HG03354 (cell line): ENCODE data around the gene GRM4.
"Not testable (repeated sequence)": the region's sequence is repeated elsewhere in the genome, so short reads cannot be mapped to it uniquely, and the experiment has no call there.

Experiments used
- ATAC-seq: cut with Tn5 transposase; IDR thresholded peaks from one replicate; pipeline ENCODE4 v1.9.1; 2021; ENCODE audit warnings: mild to moderate bottlenecking; ENCODE audit not compliant: unreplicated experiment, poor library complexity, severe bottlenecking

GRM4 gene

GRCh38 chr6:34052918-34053608, 92.8 kb downstream of the GRM4 start:
- no peak for ATAC-seq

GRCh38 chr6:34052071-34052825, 93.6 kb downstream of the GRM4 start:
- no peak for ATAC-seq

GRCh38 chr6:34051331-34051919, 94.5 kb downstream of the GRM4 start:
- ATAC-seq, result no peak

GRCh38 chr6:34050691-34051090, 95.2 kb downstream of the GRM4 start:
- no peak for ATAC-seq

- no peak for ATAC-seq
These were observed 96.2 kb downstream of the GRM4 start for GRCh38 chr6:34049395-34050342.

- ATAC-seq, result no peak
These were observed 97.7 kb downstream of the GRM4 start for GRCh38 chr6:34047913-34048867.

GRCh38 chr6:34046617-34047016, 99.3 kb downstream of the GRM4 start:
- ATAC-seq, result no peak

GRCh38 chr6:34045771-34046170, 100.1 kb downstream of the GRM4 start:
- no peak for ATAC-seq

- ATAC-seq, result no peak
These were observed 100.8 kb downstream of the GRM4 start for GRCh38 chr6:34044945-34045595.

- no peak for ATAC-seq
These were observed 102.5 kb downstream of the GRM4 start for GRCh38 chr6:34043359-34043758.

GRCh38 chr6:34041998-34042397, 103.9 kb downstream of the GRM4 start:
- not testable (repeated sequence) for ATAC-seq

GRCh38 chr6:34041385-34041784, 104.5 kb downstream of the GRM4 start:
- no peak for ATAC-seq

GRCh38 chr6:34039943-34040342, 105.9 kb downstream of the GRM4 start:
- no peak for ATAC-seq

- no peak for ATAC-seq
These were observed 108.7 kb downstream of the GRM4 start for GRCh38 chr6:34037151-34037550.

GRCh38 chr6:34036357-34037069, 109.4 kb downstream of the GRM4 start:
- no peak for ATAC-seq

GRCh38 chr6:34035704-34036356, 110.1 kb downstream of the GRM4 start:
- ATAC-seq, result no peak

- no peak for ATAC-seq
These were observed 110.7 kb downstream of the GRM4 start for GRCh38 chr6:34035161-34035560.
